PFSK-1 (cell line): ENCODE data around the gene ANO4.

Experiments
- POLR2AphosphoS5 ChIP-seq: IDR thresholded peaks from 2 replicates; pipeline ENCODE4 v1.6.1; 2012; ENCODE audit warnings: low read depth, mild to moderate bottlenecking, control low read depth, low read length, moderate library complexity
- TAF1 ChIP-seq: IDR thresholded peaks from 2 replicates; pipeline ENCODE4 v1.6.1; 2012; ENCODE audit warnings: low read length, control low read depth, borderline replicate concordance; ENCODE audit not compliant: insufficient read depth

GRCh38 chr12:100875156-100875555 is 80.6 kb downstream of the ANO4 start:
- no peak for TF ChIP-seq TAF1
- no peak for TF ChIP-seq POLR2AphosphoS5
